ENCODE results near the gene RTN4R. TPM values are rescaled to one million over a fixed set of nuclear protein-coding genes. Genes with fewer than 3 reads are reported as not detected.

RTN4R gene
- total and polyA plus RNA-seq, 2 of the 8 experiments (the other 6 are each of a cell fraction or from before 2014, with no cell fraction given): 21.8 to 41.3 TPM

- Histone ChIP-seq H3K27me3 (replicated peaks in 1 of 4; ENCODE audit: control insufficient read depth in 3 of 4, extremely low read depth in 1 of 4, insufficient read depth in 3 of 4, low read length in 3 of 4) (no peaks in the 10 kb centered on the region; a peak in 2 of 7 replicates), H2BK12ac (ENCODE audit: low read depth, low read length) (0 out of 2 replicates have a peak overlapping the region, but pooled peaks have one; percentile 39), H2BK20ac (ENCODE audit: low read length) (no peak overlapping the region), H3K4me2 (ENCODE audit: insufficient read depth in 1 of 2, low read depth in 2 of 2, low read length in 2 of 2) (no peak overlapping the region), H2AK5ac (ENCODE audit: low read depth, low read length) (no peak overlapping the region), H3K36me3 (ENCODE audit: control insufficient read depth in 2 of 4, insufficient read depth in 4 of 4, low read length in 3 of 4) (no peaks in the 10 kb centered on the region), H2BK120ac (replicated peaks; ENCODE audit: low read depth, low read length) (no peak overlapping the region), H3K9ac (replicated peaks in 1 of 4; ENCODE audit: extremely low read depth in 1 of 4, low read depth in 3 of 4, low read length in 3 of 4) (no peak overlapping the region), H3K56ac (replicated peaks; ENCODE audit: insufficient read length, low read depth, low read length) (no peak overlapping the region), H4K20me1 (replicated peaks in 1 of 2; ENCODE audit: control insufficient read depth in 1 of 2, insufficient read depth in 2 of 2, low read length in 2 of 2) (no peaks in the 10 kb centered on the region), H3K23ac (ENCODE audit: insufficient read length) (no peak overlapping the region), H3K79me2 (ENCODE audit: control insufficient read depth in 1 of 2, insufficient read depth in 2 of 2, low read length in 2 of 2) (peaks cover 0 to 3% of the 10 kb centered on the region in 2 experiments; a peak in 1 of 4 replicates), H3K4me1 (replicated peaks in 1 of 4; ENCODE audit: control insufficient read depth in 3 of 4, insufficient read depth in 4 of 4, low read length in 3 of 4) (peaks cover 0 to 10% (median 7%) of the 10 kb centered on the region in 4 experiments; a peak in 5 of 7 replicates), H2AFZ (ENCODE audit: low read length) (no peak overlapping the region), H2BK15ac (ENCODE audit: low read length) (peak overlapping the region; percentile 72; the same call in 1 of the 2 replicates), H4K5ac (ENCODE audit: insufficient read length, low read depth, low read length) (no peak overlapping the region), H3K18ac (ENCODE audit: extremely low read depth, low read length) (no peak overlapping the region), H4K91ac (replicated peaks; ENCODE audit: insufficient read length, low read length) (no peak overlapping the region), H2BK5ac (ENCODE audit: low read depth, low read length) (no peak overlapping the region), H3K27ac (ENCODE audit: low read depth, low read length) (no peak overlapping the region), H3K4me3 (ENCODE audit: extremely low read depth in 1 of 4, insufficient read depth in 2 of 4, low read depth in 3 of 4, low read length in 4 of 4) (no peak overlapping the region), H3K14ac (ENCODE audit: insufficient read length) (no peak overlapping the region), H3K23me2 (ENCODE audit: low read depth, low read length) (peaks cover 3% of the 10 kb centered on the region; the same call in 1 of the 2 replicates), H3K79me1 (ENCODE audit: low read depth, low read length) (peaks cover 3% of the 10 kb centered on the region; the same call in 1 of the 2 replicates), H3K9me3 (ENCODE audit: insufficient read depth in 2 of 2, low read depth in 1 of 2, low read length in 1 of 2) (no peaks in the 10 kb centered on the region), H4K8ac (ENCODE audit: extremely low read depth, insufficient read depth, low read length) (no peak overlapping the region), H3K4ac (replicated peaks; ENCODE audit: insufficient read length, low read depth, low read length) (no peak overlapping the region)
- ChIA-PET CTCF (ENCODE audit: partially characterized antibody) (interaction anchor here (0.9 to 4.8 kb wide), 6 partner anchors 13 to 1304 kb away, joined by 3 to 20 read pairs (median 4); no protein-coding TSS in a partner anchor), POLR2A (ENCODE audit: partially characterized antibody) (interaction anchor here (0.9 to 1.6 kb wide), 2 partner anchors 66 to 151 kb away, joined by 3 read pairs; no protein-coding TSS in a partner anchor)
- FAIRE-seq (no peak), DNase-seq (ENCODE audit: low read depth in 1 of 2, low spot score in 2 of 2) (no peak)
- WGBS, 2 experiments (ENCODE audit: extremely low coverage in 1 of 2, insufficient coverage in 1 of 2, insufficient read length in 1 of 2, insufficient replicate concordance in 2 of 2, low coverage in 1 of 2, low lambda C conversion rate in 2 of 2, missing lambda C conversion rate in 1 of 2): 81% methylated on average over 11 of the region's 14 CpGs; no CpG with 5 or more reads in 1 of the 2 experiments
- TF ChIP-seq CHD1 (IDR thresholded peaks at IDR 0.05; ENCODE audit: low read depth, low read length) (no peak), GABPA (IDR thresholded peaks at IDR 0.05; ENCODE audit: borderline replicate concordance, insufficient read depth, low read length) (no peak), CBX5 (IDR thresholded peaks at IDR 0.05; ENCODE audit: low read depth, low read length) (no peak), BACH1 (IDR thresholded peaks at IDR 0.05; ENCODE audit: low read length) (no peak), CREB1 (IDR thresholded peaks at IDR 0.05) (no peak), SUZ12 (IDR thresholded peaks at IDR 0.05; ENCODE audit: low read length) (no peak), TAF1 (IDR thresholded peaks at IDR 0.05; ENCODE audit: low read depth, low read length) (no peak), YY1 (IDR thresholded peaks at IDR 0.05; ENCODE audit: low read depth, low read length) (no peak), CEBPB (IDR thresholded peaks at IDR 0.05; ENCODE audit: low read depth, low read length) (no peak), NRF1 (IDR thresholded peaks at IDR 0.05; ENCODE audit: low read depth, low read length) (no peak), HDAC6 (IDR thresholded peaks at IDR 0.05; ENCODE audit: low read depth, low read length) (no peak), BRCA1 (IDR thresholded peaks at IDR 0.05; ENCODE audit: low read depth, low read length) (no peak), PHF8 (conservative IDR thresholded peaks at IDR 0.05; ENCODE audit: low read depth, low read length) (no peak)
These were observed 3.2 kb upstream of the RTN4R start for GRCh38 chr22:20271114-20271994.

All from H1 (cell line).